Measurements from ENCODE around the gene ATXN1.

Gene ATXN1

GRCh38 chr6:16496991-16497801, 264.1 kb downstream of the ATXN1 start:
- DNase-seq (ENCODE audit: low read depth): no peak

DNA sequence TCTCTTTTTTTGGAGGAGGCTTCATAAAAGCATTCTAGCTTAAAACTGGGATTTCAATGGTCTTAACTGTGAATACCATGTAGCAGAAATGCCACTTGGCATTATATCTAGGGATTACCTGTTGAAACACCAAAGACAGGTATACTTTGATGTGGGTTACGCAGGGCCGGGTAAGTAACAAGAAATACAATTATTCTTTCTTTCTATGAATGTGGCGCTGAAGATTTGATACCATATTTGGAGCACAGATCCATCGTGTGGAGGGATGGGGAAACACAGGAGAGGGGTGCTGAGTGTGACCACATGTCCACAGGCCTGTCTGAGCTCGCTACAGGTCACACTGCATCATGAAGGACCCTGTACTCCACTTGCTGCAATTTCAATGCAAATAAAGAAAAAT, 265.1 kb downstream of the ATXN1 start:
- DNase-seq (ENCODE audit: low read depth): no peak

DNA sequence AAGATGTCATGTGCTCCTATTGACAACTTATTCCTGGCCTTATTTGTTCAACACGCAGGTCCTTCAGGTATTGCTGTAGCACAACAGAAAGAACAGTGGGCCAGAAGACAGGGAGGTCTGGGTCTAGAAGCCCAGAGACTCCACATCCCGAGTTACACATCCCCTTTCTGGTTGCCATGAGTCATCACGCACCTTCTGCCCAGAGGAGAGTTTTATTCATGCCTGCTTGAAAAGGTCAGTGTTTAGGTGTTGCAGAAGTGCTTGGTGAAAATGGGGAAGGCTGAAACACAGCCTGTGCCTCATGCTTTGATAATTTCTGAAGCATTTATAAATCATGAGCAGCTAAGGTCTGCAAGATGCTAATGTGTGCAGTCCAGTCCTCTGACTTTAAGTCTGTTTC, 266.5 kb downstream of the ATXN1 start:
- no peak for DNase-seq (ENCODE audit: low read depth)

DNA sequence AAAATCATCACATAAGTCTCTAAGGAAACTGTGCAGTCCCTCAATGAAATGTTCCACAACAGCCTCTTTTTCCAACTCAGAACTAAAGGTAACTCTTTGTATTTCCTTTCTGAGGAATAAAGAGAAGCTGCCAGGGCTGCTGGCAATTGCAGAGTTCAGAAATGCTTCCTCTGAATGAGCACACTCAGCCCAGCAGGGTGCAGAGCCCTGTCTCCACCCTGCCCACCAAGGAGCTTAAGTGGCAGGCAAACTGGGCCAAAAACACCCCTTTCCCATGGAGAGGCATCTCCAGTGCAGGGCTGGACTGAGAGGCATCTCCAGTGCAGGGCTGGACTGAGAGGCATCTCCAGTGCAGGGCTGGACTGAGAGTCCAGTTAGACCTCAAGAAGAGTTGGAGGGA, 267.5 kb downstream of the ATXN1 start:
- DNase-seq (ENCODE audit: low read depth): no peak

DNA sequence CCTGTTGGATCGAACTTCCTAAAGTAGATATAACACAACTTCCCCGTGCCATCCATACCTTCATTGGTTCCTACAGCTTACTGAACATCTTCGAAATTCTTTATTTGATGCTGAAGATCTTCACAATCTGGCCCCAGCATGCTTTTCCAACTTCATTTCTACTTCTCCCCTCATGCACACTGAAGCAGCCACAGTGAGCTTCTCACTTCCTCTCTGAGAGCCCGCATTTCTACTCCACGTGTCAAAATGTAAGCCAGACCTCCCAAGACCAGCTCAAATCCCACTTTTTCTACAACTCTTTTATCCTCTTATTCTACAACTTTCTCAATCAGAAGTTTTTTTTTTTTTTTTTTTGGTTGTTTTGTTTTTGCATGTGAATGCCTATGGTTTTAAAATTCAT, 268.1 kb downstream of the ATXN1 start:
- DNase-seq (ENCODE audit: low read depth): no peak

GRCh38 chr6:16491666-16492313, 269.5 kb downstream of the ATXN1 start:
- DNase-seq (ENCODE audit: low read depth): no peak

- no peak for DNase-seq (ENCODE audit: low read depth)
Observed at GRCh38 chr6:16490616-16491015, 270.6 kb downstream of the ATXN1 start.

GRCh38 chr6:16488813-16489212, 272.4 kb downstream of the ATXN1 start:
- no peak for DNase-seq (ENCODE audit: low read depth)

DNA sequence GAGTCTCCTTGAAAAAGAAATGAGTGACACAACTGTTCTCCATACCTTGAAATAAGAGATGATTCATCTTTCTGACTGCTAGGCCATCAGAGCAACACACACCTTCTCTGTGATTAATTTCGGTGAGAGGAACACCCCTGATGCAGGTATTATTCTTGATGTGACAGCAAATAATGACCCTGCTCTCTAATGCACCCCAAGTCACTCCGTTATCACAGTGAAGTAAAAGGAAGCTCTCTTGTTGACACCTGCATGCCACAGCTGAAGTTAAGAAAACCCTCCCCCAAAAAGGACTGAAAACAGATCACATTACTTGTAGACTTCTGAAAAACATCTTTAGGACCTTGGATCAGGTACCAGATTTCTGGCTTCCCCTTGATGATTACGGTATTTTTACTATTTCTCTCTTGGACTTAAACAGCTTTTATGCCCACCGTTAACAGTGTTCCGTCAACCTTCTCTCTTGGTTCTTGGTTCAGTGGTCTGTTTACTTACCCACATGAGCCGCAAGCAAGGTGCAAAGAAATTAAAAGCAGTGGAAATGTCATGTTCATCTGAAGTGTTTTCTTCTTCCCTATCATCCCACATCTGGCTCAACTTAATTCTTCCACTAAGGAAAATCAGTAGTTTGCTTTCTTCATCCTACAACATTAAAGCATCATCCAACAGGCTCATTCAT, 273.1 kb downstream of the ATXN1 start:
- no peak for DNase-seq (ENCODE audit: low read depth)

GRCh38 chr6:16486661-16487060, 274.6 kb downstream of the ATXN1 start:
- DNase-seq (ENCODE audit: low read depth): no peak

DNA sequence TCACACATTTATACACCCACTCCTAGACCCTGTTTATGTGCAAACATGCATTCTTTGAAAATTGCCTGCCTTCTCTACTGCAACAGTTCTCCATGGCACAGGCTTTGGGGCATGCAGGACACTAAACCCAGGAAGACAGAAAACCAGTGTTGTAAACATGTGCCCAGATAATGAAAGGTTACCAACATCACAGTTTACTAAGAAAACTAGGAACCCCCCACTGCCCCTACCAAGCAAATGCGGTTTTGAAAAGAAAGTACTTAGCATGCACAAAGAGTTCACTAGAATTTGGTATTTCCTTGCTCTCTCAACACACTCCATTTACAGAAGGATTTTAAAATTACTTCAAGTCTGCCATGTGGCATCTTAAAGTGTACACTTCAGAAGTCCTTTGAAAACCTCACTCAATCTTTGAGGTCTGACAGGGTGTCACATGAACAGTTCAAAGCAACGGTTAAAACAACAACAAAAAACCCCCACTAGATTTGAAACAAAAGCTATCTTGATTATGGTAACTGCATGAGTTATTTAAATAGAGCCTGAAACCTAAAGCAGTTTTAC, 277.9 kb downstream of the ATXN1 start:
- DNase-seq (ENCODE audit: low read depth): no peak

- DNase-seq (ENCODE audit: low read depth): no peak
Observed at GRCh38 chr6:16482702-16483314, 278.5 kb downstream of the ATXN1 start.

GRCh38 chr6:16481697-16482399, 279.4 kb downstream of the ATXN1 start:
- DNase-seq (ENCODE audit: low read depth): no peak

GRCh38 chr6:16480763-16481560, 280.3 kb downstream of the ATXN1 start:
- no peak for DNase-seq (ENCODE audit: low read depth)

GRCh38 chr6:16477367-16478149, 283.7 kb downstream of the ATXN1 start:
- DNase-seq (ENCODE audit: low read depth): no peak

GRCh38 chr6:16476861-16477260, 284.4 kb downstream of the ATXN1 start:
- no peak for DNase-seq (ENCODE audit: low read depth)

DNA sequence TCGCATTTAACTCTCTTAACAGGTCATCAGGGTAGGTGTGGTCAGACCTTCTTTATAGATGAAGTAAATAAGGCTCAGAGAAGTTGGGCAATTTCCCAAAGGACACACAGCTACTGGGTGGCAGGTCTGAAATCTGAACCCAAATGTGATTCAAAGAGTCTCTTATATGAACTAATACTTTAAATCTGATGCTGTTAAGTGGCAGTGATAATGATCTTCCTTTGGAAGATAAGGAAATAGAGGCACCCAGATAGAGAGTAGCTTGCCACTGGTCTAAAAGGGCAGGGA, 285.8 kb downstream of the ATXN1 start:
- no peak for DNase-seq (ENCODE audit: low read depth)

DNA sequence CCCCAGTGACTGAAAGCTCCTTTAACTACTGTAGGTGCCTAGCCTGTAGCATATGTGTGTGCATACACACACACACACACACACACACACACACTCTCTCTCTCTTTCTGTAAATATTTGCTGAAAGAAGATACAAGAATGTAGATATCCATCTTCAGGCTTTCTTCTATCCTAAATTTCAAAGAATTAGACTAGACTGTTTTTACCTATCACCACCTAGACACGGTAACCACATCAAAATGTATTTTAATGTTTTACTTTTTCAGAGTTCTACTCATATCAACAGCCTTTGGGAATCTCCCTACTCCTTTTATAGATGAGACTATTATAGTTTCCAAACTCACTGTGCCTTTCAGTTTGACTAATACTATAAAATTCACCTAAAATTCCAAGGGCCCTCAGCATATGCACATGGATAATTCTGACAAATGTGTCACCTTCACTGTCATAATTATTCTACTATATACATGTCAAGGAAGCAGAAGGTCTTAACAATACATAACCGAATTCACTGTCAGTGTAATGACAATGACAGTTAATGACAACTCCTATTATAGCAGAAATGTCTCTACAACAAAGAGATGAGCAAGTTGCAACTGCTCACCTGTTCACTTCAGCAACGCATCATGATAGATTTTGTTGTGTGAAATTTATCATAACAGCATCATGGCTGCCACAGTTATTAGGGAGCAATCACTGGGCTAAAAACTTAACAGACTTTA, 286.3 kb downstream of the ATXN1 start:
- DNase-seq (ENCODE audit: low read depth): no peak

- no peak for DNase-seq (ENCODE audit: low read depth)
Observed at GRCh38 chr6:16473908-16474771, 287.1 kb downstream of the ATXN1 start.
